GM13976 (cell line): ENCODE results near the gene AGBL4.
"Not testable (repeated sequence)": the region's sequence is repeated elsewhere in the genome, so short reads cannot be mapped to it uniquely, and the experiment has no call there.

Source experiments
- DNase-seq: peaks from one replicate; pipeline ENCODE4 v3.0.0; 2012; ENCODE audit warnings: low spot score
- CTCF ChIP-seq: IDR thresholded peaks from 2 replicates; pipeline ENCODE4 v1.5.1; 2012; ENCODE audit warnings: borderline replicate concordance, mild to moderate bottlenecking; ENCODE audit not compliant: insufficient read depth; ENCODE audit errors: extremely low read depth, missing control alignments, control extremely low read depth
- in situ Hi-C: fragments of 300-500 bp; cut with MboI; formaldehyde crosslinking; loops from one replicate; pipeline ENCODE4 v1.12.0; 2022; ENCODE audit warnings: low sequenced_read_pairs, mixed read lengths, inconsistent platforms; ENCODE audit not compliant: unreplicated experiment

The AGBL4 gene

GRCh38 chr1:49294539-49294938 is 729.2 kb downstream of the AGBL4 start:
- no peak for TF ChIP-seq CTCF
- in situ Hi-C loops: no loop called here

GRCh38 chr1:49293016-49293415 is 730.7 kb downstream of the AGBL4 start:
- in situ Hi-C loops: no loop called here
- DNase-seq: no peak
- no peak for TF ChIP-seq CTCF

More at GRCh38 chr1:49294539-49294938, 729.2 kb downstream of the AGBL4 start:
- DNase-seq: no peak

- DNase-seq, in situ Hi-C loops: not testable (repeated sequence)
Observed at GRCh38 chr1:49257211-49258049, 766.3 kb downstream of the AGBL4 start.

- no peak for TF ChIP-seq CTCF
- DNase-seq: no peak
- in situ Hi-C loops: no loop called here
Observed at GRCh38 chr1:49252917-49253316, 770.8 kb downstream of the AGBL4 start.

GRCh38 chr1:49251019-49251784 is 772.6 kb downstream of the AGBL4 start:
- DNase-seq: no peak
- in situ Hi-C loops: no loop called here
- TF ChIP-seq CTCF: no peak

GRCh38 chr1:49240709-49241221 is 783.0 kb downstream of the AGBL4 start:
- no peak for TF ChIP-seq CTCF
- in situ Hi-C loops: no loop called here
- no peak for DNase-seq

- in situ Hi-C loops: no loop called here
- no peak for TF ChIP-seq CTCF
- DNase-seq: no peak
Observed at GRCh38 chr1:49234988-49235387, 788.8 kb downstream of the AGBL4 start.
